ENCODE data around the gene FRRS1L.

- TF ChIP-seq EZH2 (IDR thresholded peaks at IDR 0.05) (no peak), POLR2AphosphoS5 (IDR thresholded peaks at IDR 0.05; ENCODE audit: borderline replicate concordance, low read depth, low read length) (no peak)
These were observed 47.4 kb upstream of the FRRS1L start for GRCh38 chr9:109214414-109214813.
